ENCODE measurements around the gene ABHD8. TPM values are rescaled to one million over a fixed set of nuclear protein-coding genes. Genes with fewer than 3 reads are reported as not detected.

ABHD8 gene
- total and polyA plus RNA-seq, 12 donors, result 2.3 to 60.0 (median 35.8) TPM

DNA sequence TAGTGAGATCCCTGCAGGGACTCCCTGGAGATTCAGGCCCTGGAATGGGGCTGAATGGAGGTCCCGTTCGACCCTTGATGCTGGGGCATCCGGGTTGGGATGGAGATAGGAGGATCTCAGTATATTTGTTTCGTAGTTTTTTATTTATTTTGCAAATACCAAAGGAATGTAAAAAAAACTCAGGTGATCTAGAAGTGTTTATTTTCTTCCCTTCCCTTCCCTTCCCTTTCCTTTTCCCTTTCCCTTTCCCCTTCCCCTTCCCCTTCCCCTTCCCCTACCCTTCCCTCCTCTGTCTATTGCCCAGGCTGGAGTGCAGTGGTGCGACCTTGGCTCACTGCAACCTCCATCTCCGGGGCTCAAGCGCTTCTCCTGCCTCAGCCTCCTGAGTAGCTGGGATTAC is 38.6 kb upstream of the ABHD8 start:
- no peak for DNase-seq
- Histone ChIP-seq H3K4me3 (no peak overlapping the region), H3K9me3 (replicated peaks in 1 of 3) (no peaks in the 10 kb centered on the region), H3K27ac (no peak overlapping the region), H3K36me3 (replicated peaks in 1 of 2) (no peaks in the 10 kb centered on the region), H3K27me3 (no peaks in the 10 kb centered on the region), H3K4me1 (replicated peaks in 1 of 2) (peaks cover 11 to 19% of the 10 kb centered on the region in 2 donors)
- TF ChIP-seq POLR2A (IDR thresholded peaks at IDR 0.05), result no peak
- intact Hi-C loops (cut with DNase I), result loop anchor here in 1 of 2 donors (2.0 kb wide), 1 partner anchor 45 kb away; no protein-coding TSS in a partner anchor
- 78 to 88% (median 84%) methylated on average over 7 of the region's 7 CpGs for WGBS, 4 donors

DNA sequence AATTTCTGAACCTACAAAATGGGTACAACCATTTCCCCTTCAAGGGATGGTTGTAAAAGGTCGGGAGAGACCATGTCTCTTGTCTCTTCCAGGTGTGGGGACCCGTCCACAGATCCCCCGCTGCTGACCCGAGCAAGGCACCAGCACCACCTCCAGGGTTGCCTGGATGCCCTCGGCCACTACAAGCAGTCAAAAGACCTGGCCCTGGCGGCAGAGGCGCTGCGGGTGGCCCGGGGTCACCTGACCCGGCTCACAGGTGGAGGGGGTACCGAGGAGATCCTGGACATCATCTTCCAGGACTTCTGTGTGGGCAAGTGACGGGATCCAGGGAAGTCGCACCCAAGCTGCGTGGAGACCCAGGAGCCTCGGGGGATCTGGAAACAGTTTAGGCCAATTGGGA is 38.2 kb upstream of the ABHD8 start:
- Histone ChIP-seq H3K27me3 (no peaks in the 10 kb centered on the region), H3K4me1 (replicated peaks in 1 of 2) (peaks cover 9 to 19% of the 10 kb centered on the region in 2 donors), H3K9me3 (replicated peaks in 1 of 3) (no peaks in the 10 kb centered on the region), H3K36me3 (replicated peaks in 1 of 2) (no peaks in the 10 kb centered on the region), H3K4me3 (no peak overlapping the region), H3K27ac (peak overlapping the region; percentile 55 to 83 (median 77))
- intact Hi-C loops (cut with DNase I), result no loop called here
- no peak for TF ChIP-seq POLR2A (IDR thresholded peaks at IDR 0.05)
- peak in 1 of 6 experiments; percentile 1 for TF ChIP-seq CTCF (IDR thresholded peaks at IDR 0.05)
- DNase-seq, result peak in 1 of 7 donors; percentile 28
- 84 to 96% (median 89%) methylated on average over 10 to 15 of the region's 15 CpGs for WGBS, 4 donors

DNA sequence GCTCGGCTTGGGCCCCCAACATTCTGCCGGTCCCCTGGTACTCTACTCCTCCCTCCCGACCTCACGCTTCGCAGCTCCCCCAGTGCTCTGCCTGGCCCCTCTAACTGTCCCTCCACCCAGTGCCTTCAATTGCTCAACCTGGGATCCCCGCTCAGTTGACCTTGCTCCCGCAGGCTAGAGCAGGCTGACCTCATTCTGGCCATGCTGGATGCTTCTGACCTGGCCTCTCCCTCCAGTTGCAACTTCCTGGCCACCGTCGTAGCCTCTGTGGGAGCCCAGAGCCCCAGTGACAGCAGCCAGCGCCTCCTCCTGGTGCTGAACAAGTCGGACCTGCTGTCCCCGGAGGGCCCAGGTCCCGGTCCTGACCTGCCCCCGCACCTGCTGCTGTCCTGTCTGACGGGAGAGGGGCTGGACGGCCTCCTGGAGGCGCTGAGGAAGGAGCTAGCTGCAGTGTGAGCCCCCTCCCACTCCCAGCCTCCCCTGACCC is 37.7 kb upstream of the ABHD8 start:
- WGBS, 4 donors, result 39 to 50% (median 45%) methylated on average over 14 to 17 of the region's 17 CpGs
- intact Hi-C loops (cut with DNase I), result no loop called here
- TF ChIP-seq POLR2A (IDR thresholded peaks at IDR 0.05) (peak in 1 of 2 donors; percentile 43), CTCF (IDR thresholded peaks at IDR 0.05) (peak in 4 of 6 experiments; percentile 23 to 50 (median 44))
- Histone ChIP-seq H3K27ac (peak overlapping the region; percentile 55 to 83 (median 77)), H3K4me1 (replicated peaks in 1 of 2) (peaks cover 8 to 19% of the 10 kb centered on the region in 2 donors), H3K4me3 (no peak overlapping the region), H3K36me3 (replicated peaks in 1 of 2) (no peaks in the 10 kb centered on the region), H3K27me3 (no peaks in the 10 kb centered on the region), H3K9me3 (replicated peaks in 1 of 3) (no peaks in the 10 kb centered on the region)
- peak; percentile 73 to 94 (median 89) for DNase-seq

DNA sequence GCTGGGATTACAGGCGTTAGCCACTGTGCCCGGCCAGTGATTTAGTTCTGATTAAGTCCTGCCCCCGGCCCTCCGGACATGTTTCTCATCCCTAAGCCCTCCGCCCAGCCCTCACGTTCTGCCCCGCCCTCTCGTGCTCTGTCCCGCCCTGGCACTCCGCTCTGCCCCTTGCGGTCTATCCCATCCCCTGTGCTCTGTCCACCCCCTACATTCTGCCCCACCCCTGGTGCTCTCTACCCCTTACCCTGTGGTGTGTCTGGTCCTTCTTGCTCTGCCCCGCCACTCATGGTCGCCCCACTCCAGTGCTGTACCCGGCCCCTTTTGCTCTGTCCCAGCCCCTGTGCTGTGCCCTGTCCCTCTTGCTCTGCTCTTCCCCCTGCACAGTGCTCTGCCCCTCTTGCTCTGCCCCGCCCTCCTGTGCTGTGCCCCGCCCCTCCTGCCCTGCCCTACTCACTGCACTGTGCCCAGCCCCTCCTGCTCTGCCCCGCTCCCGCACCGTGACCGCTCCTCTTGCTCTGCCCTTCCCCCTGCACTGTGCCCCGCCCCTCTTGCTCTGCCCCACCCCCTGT is 37.2 kb upstream of the ABHD8 start:
- peak; percentile 82 to 94 (median 93) for DNase-seq
- intact Hi-C loops (cut with DNase I), result no loop called here
- Histone ChIP-seq H3K36me3 (replicated peaks in 1 of 2) (no peaks in the 10 kb centered on the region), H3K27me3 (no peaks in the 10 kb centered on the region), H3K4me3 (peak overlapping the region in 1 of 4 donors; percentile 23), H3K4me1 (replicated peaks in 1 of 2) (peaks cover 13 to 19% of the 10 kb centered on the region in 2 donors), H3K27ac (peak overlapping the region in 4 of 5 donors; percentile 72 to 83 (median 79)), H3K9me3 (replicated peaks in 1 of 3) (no peaks in the 10 kb centered on the region)
- 50 to 62% (median 55%) methylated on average over 13 to 21 of the region's 21 CpGs for WGBS, 4 donors
- TF ChIP-seq CTCF (IDR thresholded peaks at IDR 0.05) (peak in 4 of 6 experiments; percentile 5 to 36 (median 28)), POLR2A (IDR thresholded peaks at IDR 0.05) (no peak)

Measured in adrenal gland (tissue), 12 donors.